B cell (primary cell): ENCODE measurements around the gene TTLL10.

Experiments used
- CTCF ChIP-seq: fragments of 200-600 bp; IDR thresholded peaks from one replicate; pipeline ENCODE4 v1.8.0; 2022; ENCODE audit warnings: antibody characterized with exemption, mild to moderate bottlenecking
- EZH2 ChIP-seq: IDR thresholded peaks from 2 replicates; pipeline ENCODE4 v1.6.1; 2012; ENCODE audit warnings: borderline replicate concordance, low read depth, mild to moderate bottlenecking, moderate library complexity, low read length; ENCODE audit not compliant: insufficient read depth, poor library complexity, severe bottlenecking

GRCh38 chr1:1212780-1213344, 39.2 kb downstream of the TTLL10 start:
- TF ChIP-seq CTCF (no peak), EZH2 (no peak)
